ENCODE data around the gene ZNF442.
"Not testable (repeated sequence)": the region's sequence is repeated elsewhere in the genome, so short reads cannot be mapped to it uniquely, and the experiment has no call there.

The ZNF442 gene

GRCh38 chr19:12365236-12366162 is at the start of gene ZNF442:
ZNF442 (minus strand) TSS chr19:12365683; CDS start chr19:12363631, 2,052 bp downstream.
- DNase-seq (ENCODE audit: low read depth, low spot score): peak; percentile 57

- no peak for DNase-seq (ENCODE audit: low read depth, low spot score)
Measured at GRCh38 chr19:12411893-12412292, 46.4 kb upstream of the ZNF442 start.

- peak; percentile 63 for DNase-seq (ENCODE audit: low read depth, low spot score)
Measured at GRCh38 chr19:12400633-12401502, 35.4 kb upstream of the ZNF442 start, which contains the start of gene ZNF799. ZNF799 (minus strand) TSS chr19:12401271; CDS start chr19:12401070, 201 bp downstream.

- not testable (repeated sequence) for DNase-seq (ENCODE audit: low read depth, low spot score)
Measured at GRCh38 chr19:12399901-12400632, 34.6 kb upstream of the ZNF442 start.

GRCh38 chr19:12391148-12391547 is 25.7 kb upstream of the ZNF442 start:
- not testable (repeated sequence) for DNase-seq (ENCODE audit: low read depth, low spot score)

GRCh38 chr19:12386365-12386764 is 20.9 kb upstream of the ZNF442 start:
- not testable (repeated sequence) for DNase-seq (ENCODE audit: low read depth, low spot score)

GRCh38 chr19:12380444-12380737 is 14.9 kb upstream of the ZNF442 start:
- no peak for DNase-seq (ENCODE audit: low read depth, low spot score)

- no peak for DNase-seq (ENCODE audit: low read depth, low spot score)
Measured at GRCh38 chr19:12379732-12380443, 14.4 kb upstream of the ZNF442 start.

GRCh38 chr19:12374026-12374425 is 8.5 kb upstream of the ZNF442 start:
- no peak for DNase-seq (ENCODE audit: low read depth, low spot score)

- DNase-seq (ENCODE audit: low read depth, low spot score): no peak
Measured at GRCh38 chr19:12364391-12365235, 870 bp downstream of the ZNF442 start.

- DNase-seq (ENCODE audit: low read depth, low spot score): not testable (repeated sequence)
Measured at GRCh38 chr19:12362236-12362635, 3.2 kb downstream of the ZNF442 start.

GRCh38 chr19:12353375-12353774 is 12.1 kb downstream of the ZNF442 start:
- DNase-seq (ENCODE audit: low read depth, low spot score): no peak

- no peak for DNase-seq (ENCODE audit: low read depth, low spot score)
Measured at GRCh38 chr19:12350890-12351197, 14.6 kb downstream of the ZNF442 start.

- DNase-seq (ENCODE audit: low read depth, low spot score): no peak
Measured at GRCh38 chr19:12350185-12350889, 15.1 kb downstream of the ZNF442 start.

- no peak for DNase-seq (ENCODE audit: low read depth, low spot score)
Measured at GRCh38 chr19:12346896-12347295, 18.6 kb downstream of the ZNF442 start.

GRCh38 chr19:12345197-12345596 is 20.3 kb downstream of the ZNF442 start:
- DNase-seq (ENCODE audit: low read depth, low spot score): no peak

- DNase-seq (ENCODE audit: low read depth, low spot score): peak; percentile 92
Measured at GRCh38 chr19:12333162-12334159, 32.0 kb downstream of the ZNF442 start, which contains the start of gene ZNF563. ZNF563 (minus strand) TSS chr19:12333633; CDS start chr19:12333482, 151 bp downstream.

Data from activated CD4-positive, CD25-positive, alpha-beta regulatory T cell treated with anti-CD3 and anti-CD28 coated beads, Interleukin-2, amount 50 U/mL, for 16 hours (primary cell).